Fibroblast of the aortic adventitia (primary cell): ENCODE data around the gene MILR1. TPM values are rescaled to one million over a fixed set of nuclear protein-coding genes. Genes with fewer than 3 reads are reported as not detected.
A peak's percentile ranks its signal among the peaks of the same experiment; 100 is the strongest.

ENCODE experiments used
- DNase-seq: peaks from one replicate; pipeline ENCODE4 v3.0.0-alpha.2; 2010; ENCODE audit warnings: low read depth
- H3K4me3 ChIP-seq: 2 replicates; pipeline ENCODE4 v1.5.1; 2011; ENCODE audit warnings: low read depth, mild to moderate bottlenecking, control low read depth, low read length, moderate library complexity
- total RNA-seq: library from RNA; depleted of rRNA; stranded (reverse); fragments of >200 nt; gene quantifications from 2 replicates; pipeline ENCODE4 v1.2.3, GENCODE V29; 2012; ENCODE audit warnings: low replicate concordance
- TF ChIP-seq, protein P1 (sequence below): IDR thresholded peaks from 2 replicates; pipeline ENCODE4 v1.5.1; 2011; ENCODE audit warnings: mild to moderate bottlenecking, low read length, control low read depth, inconsistent platforms; ENCODE audit not compliant: insufficient read depth

The MILR1 gene
- total RNA-seq, 1 donor: 52.5 TPM

GRCh38 chr17:64442541-64442971 is 6.4 kb upstream of the MILR1 start:
- H3K4me3 ChIP-seq: no peak overlapping the region
- TF ChIP-seq, protein P1, sequence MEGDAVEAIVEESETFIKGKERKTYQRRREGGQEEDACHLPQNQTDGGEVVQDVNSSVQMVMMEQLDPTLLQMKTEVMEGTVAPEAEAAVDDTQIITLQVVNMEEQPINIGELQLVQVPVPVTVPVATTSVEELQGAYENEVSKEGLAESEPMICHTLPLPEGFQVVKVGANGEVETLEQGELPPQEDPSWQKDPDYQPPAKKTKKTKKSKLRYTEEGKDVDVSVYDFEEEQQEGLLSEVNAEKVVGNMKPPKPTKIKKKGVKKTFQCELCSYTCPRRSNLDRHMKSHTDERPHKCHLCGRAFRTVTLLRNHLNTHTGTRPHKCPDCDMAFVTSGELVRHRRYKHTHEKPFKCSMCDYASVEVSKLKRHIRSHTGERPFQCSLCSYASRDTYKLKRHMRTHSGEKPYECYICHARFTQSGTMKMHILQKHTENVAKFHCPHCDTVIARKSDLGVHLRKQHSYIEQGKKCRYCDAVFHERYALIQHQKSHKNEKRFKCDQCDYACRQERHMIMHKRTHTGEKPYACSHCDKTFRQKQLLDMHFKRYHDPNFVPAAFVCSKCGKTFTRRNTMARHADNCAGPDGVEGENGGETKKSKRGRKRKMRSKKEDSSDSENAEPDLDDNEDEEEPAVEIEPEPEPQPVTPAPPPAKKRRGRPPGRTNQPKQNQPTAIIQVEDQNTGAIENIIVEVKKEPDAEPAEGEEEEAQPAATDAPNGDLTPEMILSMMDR: no peak
- no peak for DNase-seq

GRCh38 chr17:64443086-64443760 is 5.7 kb upstream of the MILR1 start:
- no peak for DNase-seq

GRCh38 chr17:64447526-64447925 is 1.4 kb upstream of the MILR1 start:
- TF ChIP-seq, protein P1: no peak

More at GRCh38 chr17:64443086-64443760, 5.7 kb upstream of the MILR1 start:
- TF ChIP-seq, protein P1: no peak
- no peak overlapping the region for H3K4me3 ChIP-seq

GRCh38 chr17:64449545-64449944 is 630 bp downstream of the MILR1 start:
- DNase-seq: no peak
- peak overlapping the region; percentile 39 for H3K4me3 ChIP-seq
- TF ChIP-seq, protein P1: no peak

More at GRCh38 chr17:64447526-64447925, 1.4 kb upstream of the MILR1 start:
- no peak overlapping the region for H3K4me3 ChIP-seq
- no peak for DNase-seq

DNA sequence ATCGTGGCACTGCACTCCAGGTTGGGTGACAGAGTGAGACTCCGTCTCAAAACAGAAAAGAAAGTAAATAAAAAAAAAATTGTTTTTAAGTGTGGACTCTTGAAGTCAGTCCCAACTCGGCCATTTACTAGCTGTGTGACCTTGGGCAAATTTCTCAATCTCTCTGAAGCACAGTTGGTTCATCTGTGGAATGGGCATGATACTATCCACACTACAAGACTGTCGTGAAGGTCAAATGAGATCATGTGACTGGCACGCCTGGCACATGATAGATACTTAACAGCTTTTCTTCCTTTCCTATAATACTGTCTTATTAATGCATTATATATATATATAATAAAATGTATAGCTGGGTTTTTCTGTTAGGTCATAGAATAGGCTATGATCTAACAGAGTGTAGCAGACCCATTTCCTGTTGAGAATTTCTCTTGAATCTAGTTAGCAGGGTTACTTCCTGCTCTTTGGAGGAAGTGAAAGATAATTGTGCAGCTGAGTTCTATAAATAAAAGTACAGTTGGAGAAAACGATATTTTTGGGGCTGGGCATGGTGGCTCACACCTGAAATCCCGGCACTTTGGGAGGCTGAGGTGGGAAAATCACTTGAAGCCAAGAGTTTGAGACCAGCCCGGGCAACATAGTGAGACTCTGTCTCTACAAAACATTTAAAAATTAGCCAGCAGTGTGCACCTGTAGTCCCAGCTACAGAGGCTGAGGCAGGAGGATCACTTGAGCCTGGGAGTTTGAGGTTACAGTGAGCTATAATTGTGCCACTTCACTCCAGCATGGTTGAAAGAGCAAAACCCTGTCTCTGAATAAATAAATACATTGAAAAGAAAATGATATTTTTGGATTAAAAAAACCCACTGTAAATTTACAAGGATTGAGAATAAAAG is 7.3 kb downstream of the MILR1 start:
- no peak overlapping the region for H3K4me3 ChIP-seq
- no peak for DNase-seq
- TF ChIP-seq, protein P1: no peak

- TF ChIP-seq, protein P1: no peak
- H3K4me3 ChIP-seq: no peak overlapping the region
- peak; percentile 37 for DNase-seq
Observed at GRCh38 chr17:64457156-64457555, 8.2 kb downstream of the MILR1 start.
